Right lobe of liver (tissue), 4 donors: ENCODE data around the gene SGCG.

Experiments
- CTCF ChIP-seq, 4 donors: fragments of 200-600 bp in 3 of 4; fragments of 450-650 bp in 1 of 4; IDR thresholded peaks; one replicate each; pipeline versions ENCODE4 v1.5.1 to v1.8.0; 2016 to 2022; ENCODE audit warnings: antibody characterized with exemption in 4 of 4, mild to moderate bottlenecking in 2 of 4
- POLR2A ChIP-seq: fragments of 450-650 bp; IDR thresholded peaks from one replicate; pipeline ENCODE4 v1.6.1; 2017; ENCODE audit warnings: antibody characterized with exemption, mild to moderate bottlenecking
- donor health status: DM: no; HTN: no; CAD: no.
- donor health status: DM: no; HTN: no; CAD: no.
- donor health status: DM: no; HTN: yes; CAD: no.

GRCh38 chr13:23212671-23213070, 31.9 kb downstream of the SGCG start:
- TF ChIP-seq POLR2A (no peak), CTCF (IDR thresholded peaks at IDR 0.05) (no peak)
